Measurements from ENCODE around the gene MAP3K14.

MAP3K14 gene

DNA sequence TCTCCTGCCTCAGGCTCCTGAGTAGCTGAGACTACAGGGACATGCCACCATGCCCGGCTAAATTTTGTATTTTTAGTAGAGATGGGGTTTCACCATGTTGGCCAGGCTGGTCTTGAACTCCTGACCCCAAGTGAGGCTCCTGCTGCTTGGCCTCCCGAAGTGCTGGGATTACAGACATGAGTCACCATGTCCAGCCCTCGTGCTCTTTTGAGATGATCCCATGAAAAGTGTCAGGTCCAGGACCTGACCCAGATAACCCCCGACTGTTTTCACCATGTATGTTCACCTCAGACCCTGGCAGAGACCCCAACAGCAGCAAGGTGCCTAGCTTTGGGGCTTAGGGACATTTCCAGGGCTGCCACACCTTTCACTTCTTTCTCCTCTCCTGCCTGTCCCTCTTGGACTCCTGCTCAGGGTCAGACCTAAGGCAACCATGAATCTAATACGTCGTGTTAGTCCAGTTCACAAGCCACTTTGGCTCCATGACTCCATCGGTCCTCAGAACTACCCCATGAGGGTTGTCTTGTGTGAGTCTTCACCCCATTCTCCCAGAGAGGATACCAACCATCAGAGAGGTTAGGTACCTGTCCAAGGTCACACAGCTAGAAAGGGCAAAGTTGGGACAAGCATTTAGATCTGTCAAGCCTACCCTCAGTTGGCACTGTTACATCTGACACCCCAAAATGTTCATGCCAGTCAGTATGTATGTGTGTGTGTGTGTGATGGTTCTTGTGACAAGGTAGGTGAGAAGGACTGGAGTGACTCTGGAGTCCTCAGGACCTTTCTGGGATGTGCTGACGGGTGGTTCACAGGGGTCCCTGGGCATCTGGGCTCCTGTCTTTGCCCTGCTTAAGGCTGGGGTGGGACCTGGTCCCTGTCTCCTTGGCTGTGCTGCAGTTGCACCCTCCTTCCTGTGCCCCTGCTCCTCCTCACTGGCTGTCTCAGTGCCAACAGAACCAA, 23.1 kb upstream of the MAP3K14 start:
- DNase-seq (ENCODE audit: low read depth): no peak
- TF ChIP-seq, protein P1, sequence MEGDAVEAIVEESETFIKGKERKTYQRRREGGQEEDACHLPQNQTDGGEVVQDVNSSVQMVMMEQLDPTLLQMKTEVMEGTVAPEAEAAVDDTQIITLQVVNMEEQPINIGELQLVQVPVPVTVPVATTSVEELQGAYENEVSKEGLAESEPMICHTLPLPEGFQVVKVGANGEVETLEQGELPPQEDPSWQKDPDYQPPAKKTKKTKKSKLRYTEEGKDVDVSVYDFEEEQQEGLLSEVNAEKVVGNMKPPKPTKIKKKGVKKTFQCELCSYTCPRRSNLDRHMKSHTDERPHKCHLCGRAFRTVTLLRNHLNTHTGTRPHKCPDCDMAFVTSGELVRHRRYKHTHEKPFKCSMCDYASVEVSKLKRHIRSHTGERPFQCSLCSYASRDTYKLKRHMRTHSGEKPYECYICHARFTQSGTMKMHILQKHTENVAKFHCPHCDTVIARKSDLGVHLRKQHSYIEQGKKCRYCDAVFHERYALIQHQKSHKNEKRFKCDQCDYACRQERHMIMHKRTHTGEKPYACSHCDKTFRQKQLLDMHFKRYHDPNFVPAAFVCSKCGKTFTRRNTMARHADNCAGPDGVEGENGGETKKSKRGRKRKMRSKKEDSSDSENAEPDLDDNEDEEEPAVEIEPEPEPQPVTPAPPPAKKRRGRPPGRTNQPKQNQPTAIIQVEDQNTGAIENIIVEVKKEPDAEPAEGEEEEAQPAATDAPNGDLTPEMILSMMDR (conservative IDR thresholded peaks at IDR 0.05; ENCODE audit: low read length): no peak
- no peak overlapping the region for H3K4me3 ChIP-seq (ENCODE audit: low read length)

DNA sequence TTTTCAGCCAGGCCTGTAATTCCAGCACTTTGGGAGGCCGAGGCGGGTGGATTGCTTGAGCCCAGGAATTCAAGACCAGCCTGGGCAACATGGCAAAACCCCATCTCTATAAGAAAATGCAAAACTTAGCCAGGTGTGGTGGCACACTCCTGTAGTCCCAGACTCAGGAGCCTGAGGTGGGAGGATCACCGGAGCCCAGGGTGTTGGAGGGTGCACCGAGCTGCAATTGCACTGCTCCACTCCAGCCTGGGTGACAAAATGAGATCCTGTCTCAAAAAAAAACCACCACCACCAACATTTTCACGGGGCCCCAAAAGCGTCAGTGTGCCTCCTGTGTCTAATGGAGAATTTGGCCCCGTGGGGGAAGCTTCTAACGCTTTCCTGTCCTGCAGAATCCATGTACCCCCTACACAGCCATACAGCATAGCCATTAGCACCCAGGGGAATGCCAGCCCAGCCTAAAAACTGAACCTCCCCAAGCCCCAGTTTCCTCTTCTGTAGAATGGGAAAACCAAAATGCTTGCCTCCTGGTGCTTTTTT, 22.2 kb upstream of the MAP3K14 start:
- no peak for DNase-seq (ENCODE audit: low read depth)
- no peak overlapping the region for H3K4me3 ChIP-seq (ENCODE audit: low read length)
- TF ChIP-seq, protein P1 (conservative IDR thresholded peaks at IDR 0.05; ENCODE audit: low read length): no peak

DNA sequence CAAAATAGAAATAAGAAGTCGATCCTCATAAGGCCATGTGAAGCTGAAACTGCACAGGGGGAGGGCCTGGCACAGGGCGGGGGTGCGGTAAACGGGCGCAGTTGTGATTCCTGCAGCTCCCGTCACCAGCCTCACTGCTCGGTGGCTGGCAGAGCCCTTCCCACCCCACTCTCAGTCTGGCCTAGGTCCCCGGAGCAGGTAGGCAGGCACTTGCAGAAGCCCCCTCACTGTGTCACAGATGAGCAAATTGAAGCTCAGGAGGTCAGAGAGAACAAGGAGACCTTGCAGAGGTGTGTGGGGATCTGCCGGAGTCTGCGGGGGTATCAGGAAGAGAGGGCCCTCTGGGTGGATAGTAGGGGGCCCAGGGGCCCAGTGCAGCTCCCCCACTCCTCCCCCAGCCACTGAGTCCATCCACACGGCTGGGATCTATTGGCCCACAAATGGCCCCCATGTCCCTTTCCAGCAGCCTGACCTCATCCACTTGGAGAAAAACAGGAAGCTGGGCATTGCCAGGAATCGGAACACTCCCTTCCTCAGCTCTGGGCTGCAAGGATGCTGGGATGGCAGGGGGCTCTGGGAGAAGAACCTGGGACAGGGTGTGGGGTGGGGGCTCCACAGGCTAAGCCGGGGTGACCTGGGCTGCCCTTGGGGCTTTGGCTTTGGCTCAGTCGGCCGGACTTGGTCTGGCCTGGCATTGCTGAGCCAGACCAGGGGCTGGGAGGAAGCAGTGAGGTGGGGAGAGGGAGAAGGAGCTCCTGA, 21.4 kb upstream of the MAP3K14 start:
- DNase-seq (ENCODE audit: low read depth): no peak
- TF ChIP-seq, protein P1 (conservative IDR thresholded peaks at IDR 0.05; ENCODE audit: low read length): no peak
- no peak overlapping the region for H3K4me3 ChIP-seq (ENCODE audit: low read length)

DNA sequence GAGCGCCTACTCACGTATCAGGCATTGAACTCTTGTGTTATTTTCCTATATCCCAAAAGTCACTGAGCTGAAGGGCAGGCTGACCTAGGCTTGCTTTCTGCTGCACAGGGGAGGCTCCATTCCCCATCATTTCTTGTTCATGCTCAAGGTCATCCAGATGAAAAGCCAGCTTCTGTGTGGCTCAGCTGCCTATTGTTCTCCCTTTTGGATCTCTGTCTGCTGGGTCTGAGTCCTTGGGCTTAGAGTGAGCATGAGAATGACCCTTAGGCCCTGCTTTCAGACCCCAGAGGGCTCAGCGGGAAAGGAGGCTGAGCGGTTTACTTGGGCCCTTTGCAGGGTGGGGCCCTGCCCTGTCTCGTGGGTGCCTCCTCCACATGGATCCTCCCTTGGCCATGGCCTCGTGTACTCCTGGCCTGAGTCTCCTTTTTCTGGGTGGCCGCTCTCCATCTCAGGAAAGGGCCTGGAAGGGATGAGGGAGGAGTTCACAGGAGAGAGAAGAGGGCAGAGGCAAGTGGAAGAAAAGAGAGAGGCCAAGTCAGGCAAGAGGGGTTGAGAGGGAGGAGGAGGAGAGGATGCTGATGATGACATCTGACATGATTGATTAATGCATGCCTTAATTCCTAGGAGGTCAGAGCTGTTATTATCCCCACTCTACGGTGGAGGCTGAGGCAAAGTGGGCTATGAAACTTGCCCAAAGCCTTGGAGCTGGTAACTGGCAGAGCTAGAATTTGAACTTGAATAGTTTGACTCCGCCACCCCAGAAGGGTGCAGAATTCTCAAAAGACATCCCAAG, 19.8 kb upstream of the MAP3K14 start:
- DNase-seq (ENCODE audit: low read depth): no peak
- H3K4me3 ChIP-seq (ENCODE audit: low read length): no peak overlapping the region
- TF ChIP-seq, protein P1 (conservative IDR thresholded peaks at IDR 0.05; ENCODE audit: low read length): no peak

DNA sequence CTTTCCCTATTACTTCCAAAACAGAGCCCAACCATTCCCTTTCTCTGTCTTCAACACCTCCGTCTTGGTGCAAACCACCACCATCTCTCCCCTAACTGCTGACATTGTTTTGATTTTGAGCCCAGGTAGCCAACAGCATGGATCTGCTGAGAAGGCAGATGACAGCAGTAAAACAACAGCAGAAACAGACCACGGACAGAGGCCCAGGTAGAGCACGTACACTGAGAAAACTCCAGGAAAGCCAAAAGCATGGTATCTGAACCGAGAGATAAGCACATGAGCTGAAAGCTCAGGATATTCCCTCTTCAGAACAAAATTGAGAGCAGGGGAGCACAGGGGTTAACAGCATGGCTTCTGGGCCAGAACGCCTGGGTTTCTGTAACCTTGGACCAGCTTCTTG, 18.9 kb upstream of the MAP3K14 start:
- TF ChIP-seq, protein P1 (conservative IDR thresholded peaks at IDR 0.05; ENCODE audit: low read length): no peak
- DNase-seq (ENCODE audit: low read depth): no peak
- H3K4me3 ChIP-seq (ENCODE audit: low read length): no peak overlapping the region

DNA sequence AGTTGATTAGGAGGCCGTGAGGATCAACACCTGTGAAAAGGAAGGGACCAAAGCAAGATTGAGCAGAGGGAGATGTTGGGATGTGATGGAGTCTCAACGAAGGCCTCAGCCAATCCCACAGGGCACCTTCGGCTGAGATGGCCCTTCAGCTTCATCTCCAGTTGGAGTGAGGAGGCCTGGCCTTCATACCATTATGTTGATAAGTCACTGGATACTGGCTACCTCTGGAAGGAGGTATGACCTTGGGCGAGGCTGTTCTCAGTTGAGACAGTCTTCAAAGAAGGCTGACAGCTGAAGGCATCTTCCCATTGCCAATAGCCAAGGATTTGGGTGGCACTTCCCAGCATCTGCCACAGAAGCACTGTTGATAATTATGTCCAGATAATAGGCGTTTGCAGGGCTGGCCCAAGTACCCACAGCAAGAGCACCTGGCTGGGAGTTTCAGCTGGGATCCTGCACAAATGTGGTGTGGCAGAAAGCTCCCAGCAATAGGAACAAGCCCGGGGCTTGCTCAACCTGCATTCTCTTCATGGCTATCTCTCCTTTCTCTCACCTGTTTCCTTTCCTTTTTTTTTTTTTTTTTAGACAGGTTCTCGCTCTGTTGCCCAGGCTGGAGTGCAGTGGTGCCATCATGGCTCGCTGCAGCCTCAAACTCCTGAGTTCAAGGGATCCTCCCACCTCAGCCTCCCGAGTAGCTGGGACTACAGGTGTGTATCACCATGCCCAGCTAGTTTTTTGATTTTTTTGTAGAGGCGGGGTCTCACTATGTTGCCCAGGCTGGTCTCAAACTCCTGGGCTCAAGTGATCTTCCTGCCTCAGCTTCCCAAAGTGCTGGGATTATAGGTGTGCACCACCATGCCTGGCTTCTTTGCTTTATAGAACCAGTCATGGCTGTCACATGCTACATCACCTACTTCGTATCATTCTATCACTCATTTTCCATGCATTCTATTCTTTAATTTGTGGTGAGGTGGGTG, 18.2 kb upstream of the MAP3K14 start:
- TF ChIP-seq, protein P1 (conservative IDR thresholded peaks at IDR 0.05; ENCODE audit: low read length): no peak
- no peak overlapping the region for H3K4me3 ChIP-seq (ENCODE audit: low read length)
- no peak for DNase-seq (ENCODE audit: low read depth)
